Inflammatory macrophage treated with lipopolysaccharide for 4 hours (primary cell): ENCODE data around the gene RPH3AL.
"Not testable (repeated sequence)": the region's sequence is repeated elsewhere in the genome, so short reads cannot be mapped to it uniquely, and the experiment has no call there.

Experiments
- DNase-seq: peaks from one replicate; pipeline ENCODE4 v3.0.0-alpha.2; 2020

Gene RPH3AL

DNA sequence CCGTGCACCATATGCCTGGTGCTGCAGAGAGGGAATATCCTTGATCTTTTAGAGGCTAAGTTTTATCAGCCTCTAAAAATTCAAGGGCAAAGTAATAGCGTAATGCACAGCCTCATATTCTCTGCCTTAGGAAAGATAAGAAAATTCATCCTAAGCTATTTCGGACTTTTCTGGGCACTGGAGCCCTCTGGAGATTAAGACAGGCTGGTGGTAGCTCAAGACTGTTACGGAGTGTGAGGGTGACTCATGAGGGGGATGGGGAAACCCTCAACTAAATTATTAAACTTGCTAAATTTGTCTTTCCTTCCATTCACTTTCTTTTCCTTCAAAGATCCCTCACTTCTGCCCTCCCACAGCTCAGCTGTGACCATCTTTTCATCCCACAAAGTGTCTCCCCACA, 73.3 kb downstream of the RPH3AL start:
- no peak for DNase-seq

DNA sequence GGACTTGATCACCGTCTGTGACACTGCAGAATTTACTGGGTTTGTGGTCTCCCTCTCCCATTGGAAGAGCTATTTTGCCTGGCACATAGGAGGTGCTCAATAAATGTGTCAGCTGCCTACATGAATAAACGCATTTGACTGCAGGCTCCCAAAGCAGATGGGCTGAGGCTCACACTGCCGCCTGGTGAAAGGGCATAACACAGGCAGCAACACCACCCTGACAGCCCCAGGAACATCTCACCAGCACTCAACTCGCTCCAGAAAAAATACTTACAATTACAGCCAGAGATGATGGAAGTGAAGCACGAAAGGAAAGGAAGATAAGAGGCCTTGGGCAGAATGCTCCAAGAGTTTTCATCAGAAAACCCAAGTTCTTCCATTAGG, 73.9 kb downstream of the RPH3AL start:
- DNase-seq: no peak

DNA sequence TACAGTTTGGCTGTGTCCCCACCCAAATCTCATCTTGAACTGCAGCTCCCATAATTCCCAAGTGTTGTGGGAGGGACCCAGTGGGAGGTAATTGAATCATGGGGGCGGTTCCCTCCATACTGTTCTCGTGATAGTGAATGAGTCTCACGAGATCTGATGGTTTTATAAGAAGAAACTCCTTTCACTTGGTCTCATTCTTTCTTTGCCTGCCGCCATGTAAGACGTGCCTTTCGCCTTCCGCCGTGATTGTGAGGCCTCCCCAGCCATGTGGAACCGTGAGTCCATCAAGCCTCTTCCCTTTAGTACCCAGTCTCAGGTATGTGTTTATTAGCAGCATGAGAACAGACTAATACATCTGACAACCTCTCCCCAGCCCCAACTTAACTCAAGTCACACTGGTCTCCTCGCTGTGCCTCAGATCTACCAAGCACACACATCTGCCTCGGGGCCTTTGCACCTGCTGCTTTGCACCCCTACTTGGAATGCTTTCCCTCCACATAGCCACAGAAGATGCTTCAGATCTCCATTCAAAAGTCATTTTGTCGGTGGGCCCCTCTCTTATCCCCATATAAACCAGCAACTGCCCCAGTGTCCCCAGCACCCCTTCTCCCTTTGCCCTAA, 74.4 kb downstream of the RPH3AL start:
- DNase-seq: no peak

DNA sequence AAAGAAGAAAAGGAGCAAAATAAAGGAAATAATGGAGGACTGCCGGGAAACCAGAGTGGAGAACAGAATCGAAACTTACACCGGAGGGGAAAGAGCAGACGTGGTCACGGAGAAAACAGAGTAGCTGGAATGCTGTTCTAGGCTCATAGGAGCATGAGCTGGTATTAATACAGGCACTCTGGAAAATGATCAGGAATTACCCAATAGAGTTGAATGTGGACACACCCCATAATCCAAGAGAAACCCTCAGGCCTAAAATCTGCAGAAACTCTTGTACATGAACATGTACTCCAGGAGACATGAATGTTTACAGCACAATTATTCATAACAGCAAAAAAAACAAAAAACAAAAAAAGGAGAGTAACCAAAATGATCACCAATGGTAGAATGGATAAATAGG, 77.7 kb downstream of the RPH3AL start:
- no peak for DNase-seq

DNA sequence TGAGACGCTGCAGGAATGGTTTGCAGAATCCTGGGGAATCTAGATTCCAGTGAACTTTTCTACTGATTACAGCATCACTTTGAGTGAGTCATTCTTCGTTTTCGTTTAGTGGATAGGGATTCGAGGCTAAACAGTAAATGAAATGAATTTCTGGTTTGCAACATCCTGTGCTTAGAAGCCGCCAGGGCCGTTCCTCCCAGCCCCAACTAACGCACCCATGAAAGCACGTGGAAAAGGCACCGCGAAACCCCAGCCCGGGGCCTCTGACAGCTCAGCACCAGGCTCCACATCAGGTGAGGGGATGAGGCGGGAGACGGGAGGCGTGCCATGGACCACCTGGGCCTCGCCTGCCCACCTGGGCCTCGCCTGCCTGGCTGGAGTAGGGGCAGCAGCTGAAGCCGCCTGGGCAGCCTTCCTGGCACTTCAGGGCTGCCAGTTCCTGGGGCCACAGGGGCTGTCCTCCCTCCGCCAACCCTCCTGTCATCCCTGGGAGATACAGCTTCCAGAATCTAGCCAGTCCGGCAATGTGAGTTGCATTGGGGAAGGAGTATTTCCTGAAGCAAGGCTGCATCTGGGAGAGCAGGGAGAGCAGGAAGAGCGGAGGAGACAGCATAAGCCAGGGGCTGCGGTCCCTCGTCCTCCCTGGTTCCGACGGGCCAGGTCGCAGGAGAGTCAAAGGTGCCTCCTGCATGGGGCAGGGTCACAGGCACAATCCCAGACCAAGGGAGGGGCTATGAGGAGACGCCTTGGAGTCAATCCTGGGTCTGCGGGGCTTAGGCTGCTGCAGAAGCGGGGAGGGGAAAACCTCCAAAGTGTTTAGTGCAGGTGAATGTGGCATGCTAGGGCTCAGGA, 78.4 kb downstream of the RPH3AL start:
- no peak for DNase-seq

DNA sequence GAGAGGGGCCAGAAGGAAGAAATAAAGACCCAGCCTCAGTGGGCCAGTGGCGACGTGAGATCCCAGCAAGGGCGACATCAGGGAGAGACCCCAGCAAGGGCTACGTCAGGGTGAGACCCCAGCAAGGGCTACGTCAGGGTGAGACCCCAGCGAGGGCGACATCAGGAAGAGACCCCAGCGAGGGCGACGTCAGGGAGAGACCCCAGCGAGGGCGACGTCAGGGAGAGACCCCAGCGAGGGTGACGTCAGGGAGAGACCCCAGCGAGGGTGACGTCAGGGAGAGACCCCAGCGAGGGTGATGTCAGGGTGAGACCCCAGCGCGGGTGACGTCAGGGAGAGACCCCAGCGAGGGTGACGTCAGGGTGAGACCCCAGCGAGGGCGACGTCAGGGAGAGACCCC, 79.8 kb downstream of the RPH3AL start:
- not testable (repeated sequence) for DNase-seq

DNA sequence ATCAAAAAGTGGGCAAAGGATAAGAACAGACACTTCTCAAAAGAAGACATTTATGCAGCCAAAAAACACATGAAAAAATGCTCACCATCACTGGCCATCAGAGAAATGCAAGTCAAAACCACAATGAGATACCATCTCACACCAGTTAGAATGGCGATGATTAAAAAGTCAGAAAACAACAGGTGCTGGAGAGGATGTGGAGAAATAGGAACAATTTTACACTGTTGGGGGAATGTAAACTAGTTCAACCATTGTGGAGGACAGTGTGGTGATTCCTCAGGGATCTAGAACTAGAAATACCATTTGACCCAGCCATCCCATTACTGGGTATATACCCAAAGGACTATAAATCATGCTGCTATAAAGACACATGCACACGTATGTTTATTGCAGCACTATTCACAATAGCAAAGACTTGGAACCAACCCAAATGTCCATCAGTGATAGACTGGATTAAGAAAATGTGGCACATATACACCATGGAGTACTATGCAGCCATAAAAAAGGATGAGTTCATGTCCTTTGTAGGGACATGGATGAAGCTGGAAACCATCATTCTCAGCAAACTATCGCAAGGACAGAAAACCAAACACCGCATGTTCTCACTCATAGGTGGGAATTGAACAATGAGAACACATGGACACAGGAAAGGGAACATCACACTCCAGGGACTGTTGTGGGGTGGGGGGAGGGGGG, 80.5 kb downstream of the RPH3AL start:
- DNase-seq: not testable (repeated sequence)

DNA sequence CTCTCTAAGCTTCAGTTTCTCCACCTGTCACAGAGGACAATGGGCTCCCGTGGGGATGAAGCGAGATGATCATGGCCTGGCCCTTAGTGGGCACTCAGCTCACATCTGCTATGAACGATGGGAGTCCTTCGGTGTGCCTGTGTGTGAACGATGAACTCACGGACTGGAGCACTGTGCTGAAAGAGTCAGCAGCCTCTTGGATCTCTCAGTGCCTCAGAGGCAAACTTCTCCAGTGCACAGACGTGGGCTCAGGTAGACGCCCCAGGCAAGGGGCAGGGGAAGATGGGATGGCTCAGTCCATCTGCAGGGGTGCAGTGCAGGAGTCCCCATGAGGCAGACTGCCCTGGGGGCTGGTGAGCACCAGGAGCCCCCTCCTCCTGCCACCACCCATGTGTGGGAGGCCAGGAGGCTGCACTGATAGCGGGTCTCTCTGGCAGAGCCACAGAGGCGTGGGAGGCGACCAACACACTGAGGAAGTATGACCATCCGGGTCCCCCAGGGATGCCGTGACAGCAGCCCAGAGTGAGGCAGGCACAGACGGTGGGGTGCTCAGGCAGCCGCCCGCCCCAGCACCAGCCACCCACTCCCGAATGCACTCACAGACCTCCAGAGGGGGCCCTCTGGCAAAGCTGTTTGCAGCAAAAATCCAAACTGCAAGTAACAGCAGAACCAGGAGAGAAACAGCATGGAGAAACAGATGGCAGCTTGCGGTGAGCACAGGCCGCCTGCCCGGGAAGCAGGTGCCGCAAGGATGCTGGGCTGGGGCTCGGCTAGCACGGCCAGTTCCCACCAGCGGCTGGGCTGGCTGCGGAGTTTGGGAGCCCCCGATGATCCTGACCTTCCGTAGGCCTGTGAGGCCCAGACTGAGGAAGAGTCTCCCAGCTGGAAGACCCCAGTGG, 82.7 kb downstream of the RPH3AL start:
- no peak for DNase-seq

DNA sequence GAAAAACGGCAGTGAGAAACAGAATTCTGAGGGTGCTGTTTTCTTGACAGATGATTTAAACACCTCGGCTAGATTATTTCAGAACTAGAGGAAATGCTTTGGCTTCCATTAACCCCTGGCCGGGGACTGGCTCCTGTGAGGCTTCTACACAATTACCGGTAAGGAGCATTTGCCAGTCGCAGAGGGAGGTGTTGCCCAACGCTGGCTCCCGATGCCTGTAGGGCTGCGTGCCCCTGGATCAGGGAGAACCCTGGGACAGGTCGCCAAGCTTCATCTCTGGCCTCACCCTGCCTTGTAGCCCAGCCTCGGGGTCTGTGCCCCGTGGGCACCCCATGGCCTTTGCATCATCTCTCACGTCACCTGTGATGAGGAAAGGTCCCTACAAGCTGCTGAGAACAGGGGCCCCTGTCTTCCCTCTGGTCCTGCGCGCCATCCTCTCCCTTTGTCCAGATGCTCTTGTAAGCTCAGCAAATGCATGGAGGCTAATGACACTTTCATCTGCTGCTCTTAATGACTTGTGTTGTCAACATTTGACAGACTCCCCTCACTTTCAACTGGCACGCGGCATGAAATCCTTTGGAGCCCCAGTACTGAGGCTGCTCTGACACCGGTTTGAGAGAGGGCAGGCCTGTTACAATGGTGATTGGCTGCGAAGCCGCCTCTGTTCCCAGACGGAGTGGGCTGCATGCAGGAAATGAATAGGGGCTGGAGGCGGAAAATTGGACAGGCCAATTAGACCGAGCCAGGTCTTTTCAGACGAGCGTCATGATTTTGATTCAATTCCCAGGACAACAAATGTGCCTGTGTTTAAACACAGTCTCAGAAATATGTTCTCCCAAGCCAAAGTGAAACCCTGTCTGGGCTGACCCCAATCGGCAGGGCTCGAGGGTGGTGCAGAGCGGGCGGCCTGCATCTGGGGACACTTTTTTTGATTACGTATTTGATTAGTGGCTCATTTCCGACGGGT, 85.6 kb downstream of the RPH3AL start:
- no peak for DNase-seq

DNA sequence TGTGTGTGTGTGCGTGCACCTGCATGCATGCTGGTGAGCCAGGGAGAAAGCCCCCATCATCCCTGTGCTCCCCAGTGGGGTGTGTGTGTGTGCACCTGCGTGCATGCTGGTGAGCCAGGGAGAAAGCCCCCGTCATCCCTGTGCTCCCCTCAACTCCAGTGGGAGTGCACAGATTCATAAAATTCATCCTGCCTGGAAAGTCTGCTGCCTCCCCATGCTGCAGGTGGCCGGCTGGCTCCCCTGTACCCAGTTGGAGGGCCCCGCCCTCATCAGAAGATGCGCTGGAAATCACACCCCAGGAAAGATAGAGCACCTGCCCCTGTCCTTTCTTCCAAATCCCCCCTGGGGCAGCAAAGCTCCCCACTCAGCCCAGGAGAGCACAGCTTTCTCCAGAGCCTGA, 86.4 kb downstream of the RPH3AL start:
- no peak for DNase-seq

DNA sequence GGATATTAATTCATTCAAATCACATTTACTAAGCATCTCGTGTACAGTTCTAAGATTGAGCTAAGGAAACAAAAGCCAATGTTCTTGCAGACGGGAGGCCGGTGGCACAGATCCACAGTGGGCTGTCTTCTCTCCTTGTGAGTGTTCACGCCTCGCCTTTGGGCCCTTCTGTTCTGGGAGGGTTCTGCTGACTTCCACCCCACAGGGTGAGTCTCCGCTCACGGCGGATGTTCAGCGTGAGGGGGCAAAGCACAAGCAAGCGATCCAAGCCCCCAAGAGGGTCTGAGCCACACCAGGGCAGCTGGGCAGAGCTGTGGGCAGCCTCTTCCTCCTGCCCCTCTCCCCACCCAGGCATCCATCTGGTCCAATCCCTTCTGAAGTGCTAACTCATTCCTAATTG, 86.9 kb downstream of the RPH3AL start:
- no peak for DNase-seq

DNA sequence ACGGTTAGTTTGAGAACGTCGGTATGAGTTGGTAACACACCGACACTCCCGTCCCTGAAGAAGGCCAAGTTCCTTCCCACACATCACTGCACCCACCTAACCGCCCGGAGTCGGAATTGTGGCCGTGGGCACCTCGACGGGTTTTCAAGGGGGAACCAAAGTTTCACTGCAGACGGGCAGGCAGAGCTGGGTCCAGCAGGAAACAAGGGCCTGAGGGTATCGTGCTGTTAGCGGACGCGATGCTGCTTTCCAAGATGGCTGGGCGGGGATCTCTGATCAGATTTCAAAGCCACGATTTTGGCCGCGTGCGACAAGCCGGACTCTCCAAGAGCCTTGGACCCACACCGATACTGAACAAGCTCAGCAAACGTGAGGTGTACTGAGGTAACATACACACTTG, 88.8 kb downstream of the RPH3AL start:
- no peak for DNase-seq

DNA sequence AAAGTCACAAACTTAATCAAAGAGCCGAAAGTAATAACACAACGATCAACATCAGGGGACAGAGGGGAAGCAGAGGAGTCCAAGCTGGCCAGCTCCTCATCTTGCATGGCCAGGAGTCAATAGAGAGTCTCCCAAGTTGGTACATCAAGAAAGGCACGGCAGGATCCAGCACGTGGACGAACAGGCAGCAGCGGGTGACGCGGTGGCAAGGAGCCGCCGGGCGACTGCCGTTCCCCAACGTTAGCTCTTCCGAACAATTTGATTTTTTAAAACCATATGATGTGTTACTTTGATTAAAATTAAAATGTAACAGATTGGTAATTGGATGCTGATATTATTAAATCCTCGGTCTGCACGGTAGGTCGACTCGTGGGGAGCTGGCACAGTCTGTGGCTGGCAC, 89.3 kb downstream of the RPH3AL start:
- DNase-seq: no peak

DNA sequence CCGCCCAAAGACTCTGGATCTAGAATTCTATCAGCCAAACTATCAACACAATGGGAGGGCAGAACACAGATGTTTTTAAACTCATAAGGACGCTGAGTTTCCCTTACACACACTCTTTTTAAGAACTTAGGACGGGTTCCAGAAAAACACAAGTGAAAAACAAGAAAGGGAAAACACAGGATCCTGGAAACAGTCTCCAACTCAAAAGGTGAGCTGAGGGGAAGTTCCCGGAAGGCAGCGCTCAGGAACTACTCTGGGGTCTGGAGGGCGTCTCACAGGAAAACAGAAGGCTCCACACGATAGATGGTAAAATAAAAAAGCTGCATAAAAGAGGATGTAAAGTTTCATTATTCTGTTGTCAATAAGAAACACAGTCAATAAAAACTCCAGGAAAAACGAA, 91.0 kb downstream of the RPH3AL start:
- DNase-seq: no peak

DNA sequence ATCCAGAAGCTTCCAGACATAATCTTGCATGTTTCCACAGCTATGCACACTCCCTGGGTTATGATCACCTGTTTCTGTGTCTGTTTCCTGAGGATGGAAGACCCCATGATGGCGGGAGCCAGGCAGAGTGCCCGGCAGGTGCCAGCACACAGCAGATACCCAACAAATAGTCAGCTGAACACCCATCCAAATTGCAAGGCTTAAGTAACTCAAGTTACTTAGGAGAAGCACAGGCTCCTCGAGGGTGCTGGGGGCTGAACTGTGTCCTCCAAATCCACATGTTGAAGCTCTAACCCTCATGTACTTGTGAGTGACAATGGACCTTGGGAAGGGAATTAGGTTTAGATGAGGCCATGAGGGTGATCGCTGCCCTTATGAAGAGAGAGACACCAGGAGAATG, 91.7 kb downstream of the RPH3AL start:
- DNase-seq: no peak

DNA sequence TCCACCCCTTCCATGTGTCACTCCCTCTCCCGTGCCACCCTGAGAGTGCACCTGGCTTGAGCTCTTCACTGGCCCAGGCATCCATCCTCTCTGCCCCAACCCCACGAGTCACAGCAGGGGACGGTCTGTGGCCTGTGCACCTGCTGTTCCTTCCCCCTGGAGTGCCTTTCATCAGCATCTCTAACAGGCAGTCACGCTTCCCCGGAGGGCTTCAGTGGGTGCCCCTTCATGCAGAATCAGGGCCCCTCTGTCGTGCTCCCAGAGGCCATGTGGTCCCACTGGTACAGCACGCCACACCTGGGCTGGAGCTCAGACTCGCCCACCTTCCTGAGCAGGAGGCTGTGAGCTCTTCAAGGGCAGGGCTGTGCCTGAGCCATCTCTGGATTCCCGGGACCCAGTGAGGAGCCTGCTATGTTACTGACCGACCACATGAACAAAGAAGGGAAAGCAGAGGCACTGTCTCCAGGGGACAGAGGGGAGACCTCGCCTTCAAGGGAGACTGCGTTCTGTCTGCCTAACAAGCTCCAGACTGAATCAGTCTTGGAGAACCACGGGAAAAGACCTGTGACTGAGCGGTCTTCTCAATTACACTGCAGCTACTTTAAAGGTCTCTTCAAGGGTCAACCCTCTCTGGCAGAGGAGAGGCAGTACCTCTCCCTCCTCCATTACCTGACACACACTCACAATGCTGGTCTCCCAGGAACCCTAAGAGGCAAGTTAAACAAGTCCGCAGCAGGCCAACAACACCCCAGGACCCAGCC, 92.4 kb downstream of the RPH3AL start:
- no peak for DNase-seq

DNA sequence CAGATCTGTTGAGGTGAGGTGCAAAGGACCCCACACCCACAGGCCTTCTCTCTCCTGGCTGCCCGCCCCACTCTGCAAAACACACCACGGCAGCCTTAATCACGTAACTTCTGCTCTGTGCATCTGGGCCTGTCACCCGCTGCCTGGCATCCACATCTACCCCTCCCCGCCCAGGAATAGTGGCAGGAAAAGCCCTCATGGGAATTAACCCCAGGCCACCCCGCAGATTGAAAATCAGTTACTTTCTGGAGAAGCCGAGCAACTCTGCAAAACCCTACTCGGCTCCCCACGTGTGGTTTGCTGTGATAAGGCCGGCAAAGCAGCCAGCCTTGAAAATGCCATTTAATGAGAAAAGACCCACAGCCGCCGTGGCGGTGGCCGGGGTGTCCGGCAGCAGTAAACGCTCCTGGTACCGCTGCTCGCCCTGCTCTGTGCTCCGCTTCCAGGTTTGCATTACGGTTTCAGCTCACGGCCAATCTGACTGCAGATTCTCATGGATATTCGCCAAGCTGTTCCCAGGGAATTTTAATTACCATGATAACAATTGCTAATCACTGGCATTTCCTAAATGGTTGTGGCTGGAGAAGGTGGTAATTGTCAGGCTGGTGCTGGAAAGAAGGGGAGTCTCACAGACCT, 93.1 kb downstream of the RPH3AL start:
- DNase-seq: no peak

DNA sequence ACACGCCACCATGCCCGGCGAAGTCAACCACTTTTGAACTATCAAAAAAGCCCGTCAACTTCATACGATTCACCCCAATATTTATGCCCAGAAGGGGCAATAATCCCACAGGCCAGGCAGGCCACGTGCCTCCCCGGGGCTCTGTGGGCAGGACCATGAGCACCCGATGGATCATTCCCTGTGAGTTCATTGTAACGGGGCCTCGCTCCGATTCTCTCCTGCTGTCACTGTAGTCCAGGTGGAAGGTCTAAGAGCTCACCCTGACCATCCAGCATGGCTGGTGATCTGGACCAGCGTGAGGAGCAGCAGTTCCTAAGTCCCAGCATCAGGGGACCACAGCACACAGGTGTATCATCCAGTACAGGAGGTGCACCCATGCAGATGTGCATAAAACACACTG, 93.7 kb downstream of the RPH3AL start:
- no peak for DNase-seq

DNA sequence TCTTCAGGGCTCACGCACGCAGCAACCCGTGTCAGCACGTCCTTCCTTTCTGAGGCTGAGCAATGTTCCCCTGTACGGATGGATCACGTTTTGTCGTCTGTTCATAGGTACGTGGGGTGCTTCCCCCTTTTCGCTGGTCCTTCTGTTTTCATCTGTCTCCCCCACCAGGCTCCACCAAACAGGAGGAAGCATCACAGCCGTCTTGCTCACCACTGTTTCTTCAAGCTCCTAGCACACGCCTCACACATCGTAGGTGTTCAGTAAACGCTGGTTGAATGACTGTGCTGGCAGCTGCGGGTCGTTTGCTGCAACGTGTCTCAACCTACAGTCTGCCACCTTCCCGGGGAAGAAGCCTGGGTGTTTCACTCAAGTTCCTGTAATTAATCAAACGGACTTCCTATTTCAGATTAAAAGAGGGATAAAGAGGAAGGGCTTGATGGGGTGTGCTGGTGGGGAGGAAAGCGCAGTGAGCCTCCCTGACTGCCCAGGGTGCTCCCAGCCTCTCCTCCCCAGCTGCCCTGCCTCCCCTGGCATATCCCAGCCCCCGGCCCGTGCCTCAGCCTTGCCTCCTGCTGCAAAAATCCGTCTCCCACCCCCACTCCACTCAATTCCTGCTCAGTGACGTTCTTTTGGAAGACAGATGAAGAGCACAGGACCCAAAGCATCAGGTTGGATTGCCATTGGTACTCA, 94.4 kb downstream of the RPH3AL start:
- no peak for DNase-seq
